Caco-2 (cell line): Measurements from ENCODE around the gene SAC3D1. TPM values are rescaled to one million over a fixed set of nuclear protein-coding genes. Genes with fewer than 3 reads are reported as not detected.

Experiments
- BruUV-seq: library from RNA; stranded (reverse); fragments of 400-500 nt; replicated peaks from 2 replicates; lab custom pipeline; 2021; lab: Mats Ljungman, UMichigan
- CTCF ChIA-PET: fragments of 300-600 bp; sonication (Branson Sonifier 250); formaldehyde crosslinking; loops from one replicate; lab custom pipeline; 2022; ENCODE audit warnings: antibody characterized with exemption; lab: Charles Lee
- POLR2A ChIA-PET: fragments of 300-600 bp; sonication (Branson Sonifier 250); formaldehyde crosslinking; loops from one replicate; lab custom pipeline; 2022; ENCODE audit warnings: antibody characterized with exemption; lab: Charles Lee
- DNase-seq, 2 experiments: peaks; one replicate each; pipeline versions ENCODE4 v3.0.0 to v3.0.0-alpha.2; 2020 to 2022
- H3K27me3 ChIP-seq: replicated peaks from 2 replicates; pipeline ENCODE4 v1.6.0; 2011; ENCODE audit warnings: low read length; ENCODE audit not compliant: control insufficient read depth, insufficient read depth
- H3K36me3 ChIP-seq: 2 replicates; pipeline ENCODE4 v1.5.1; 2011; ENCODE audit warnings: low read length; ENCODE audit not compliant: control insufficient read depth, insufficient read depth
- H3K4me1 ChIP-seq: fragments of 250-450 bp; sonication (Bioruptor Pico); 2 replicates; pipeline ENCODE4 v1.5.1; 2020; ENCODE audit warnings: mild to moderate bottlenecking
- H3K4me3 ChIP-seq: 2 replicates; pipeline ENCODE4 v1.5.1; 2011; ENCODE audit warnings: low read depth, mild to moderate bottlenecking, control low read depth, low read length
- H3K9me3 ChIP-seq: fragments of 250-450 bp; sonication (Bioruptor Pico); 2 replicates; pipeline ENCODE4 v1.5.1; 2020; ENCODE audit warnings: mild to moderate bottlenecking, moderate library complexity
- H3K27ac Mint-ChIP-seq: one replicate; pipeline ENCODE4 v1.8.0; 2022; ENCODE audit warnings: mixed read lengths; ENCODE audit not compliant: unreplicated experiment
- H3K27me3 Mint-ChIP-seq: one replicate; pipeline ENCODE4 v1.8.0; 2022; ENCODE audit warnings: mixed read lengths; ENCODE audit not compliant: insufficient read depth, unreplicated experiment
- H3K36me3 Mint-ChIP-seq: one replicate; pipeline ENCODE4 v1.8.0; 2022; ENCODE audit warnings: mild to moderate bottlenecking, mixed read lengths; ENCODE audit not compliant: insufficient read depth, unreplicated experiment
- H3K4me1 Mint-ChIP-seq: one replicate; pipeline ENCODE4 v1.8.0; 2022; ENCODE audit warnings: low read depth, mixed read lengths; ENCODE audit not compliant: unreplicated experiment
- H3K4me3 Mint-ChIP-seq: one replicate; pipeline ENCODE4 v1.8.0; 2022; ENCODE audit warnings: mild to moderate bottlenecking, moderate library complexity, mixed read lengths; ENCODE audit not compliant: unreplicated experiment
- H3K9me3 Mint-ChIP-seq: one replicate; pipeline ENCODE4 v1.8.0; 2022; ENCODE audit warnings: mixed read lengths; ENCODE audit not compliant: unreplicated experiment
- intact Hi-C: fragments of 100-400 bp; cut with micrococcal nuclease; formaldehyde crosslinking; loops from one replicate; pipeline ENCODE4 v1.10.0; 2022; ENCODE audit not compliant: unreplicated experiment
- total RNA-seq: library from RNA; stranded (reverse); gene quantifications from 2 replicates; pipeline ENCODE4 v1.2.3, GENCODE V29; 2022
- TF ChIP-seq, protein P1 (sequence below), 2 experiments: fragments of 200-600 bp in 1 of 2; IDR thresholded peaks; 1 replicate in 1 of 2; 2 replicates in 1 of 2; pipeline versions ENCODE4 v1.5.1 to v1.8.0; 2011 to 2022; ENCODE audit warnings: antibody characterized with exemption in 1 of 2, control low read depth in 1 of 2, inconsistent platforms in 1 of 2, low read depth in 1 of 2, low read length in 1 of 2, mild to moderate bottlenecking in 1 of 2, moderate library complexity in 1 of 2; ENCODE audit not compliant: insufficient read depth in 1 of 2, severe bottlenecking in 1 of 2, unreplicated experiment in 1 of 2

Gene SAC3D1
- total RNA-seq, 1 experiment from 2014 or later, result 21.2 TPM

DNA sequence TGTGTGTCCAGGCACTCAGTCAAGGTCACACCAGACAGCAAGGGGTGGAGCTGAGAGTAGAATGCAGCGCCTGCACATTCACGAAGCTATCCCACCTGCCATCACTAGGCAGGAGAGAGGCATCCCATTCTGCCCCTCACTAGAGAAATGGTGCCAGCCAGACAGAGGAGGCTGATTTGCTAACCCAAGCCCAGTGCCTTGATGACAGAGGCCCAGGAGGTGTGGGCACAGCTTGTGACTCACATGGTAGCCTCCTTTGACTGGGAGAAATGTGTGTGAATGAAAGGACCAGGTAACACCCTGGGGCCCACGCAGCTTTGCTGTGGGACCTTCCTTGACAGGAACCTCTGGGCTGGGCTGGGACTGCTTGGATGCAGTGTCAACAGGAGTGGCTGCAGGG lies 22.5 kb downstream of the SAC3D1 start:
- CTCF ChIA-PET, result interaction anchor here (0.6 to 1.6 kb wide), 2 partner anchors 219 to 800 kb away, joined by 3 to 6 read pairs; partner anchors contain the start of gene CDC42BPG
- no TSS peak for BruUV-seq
- H3K4me3 Mint-ChIP-seq, result no peak overlapping the region

DNA sequence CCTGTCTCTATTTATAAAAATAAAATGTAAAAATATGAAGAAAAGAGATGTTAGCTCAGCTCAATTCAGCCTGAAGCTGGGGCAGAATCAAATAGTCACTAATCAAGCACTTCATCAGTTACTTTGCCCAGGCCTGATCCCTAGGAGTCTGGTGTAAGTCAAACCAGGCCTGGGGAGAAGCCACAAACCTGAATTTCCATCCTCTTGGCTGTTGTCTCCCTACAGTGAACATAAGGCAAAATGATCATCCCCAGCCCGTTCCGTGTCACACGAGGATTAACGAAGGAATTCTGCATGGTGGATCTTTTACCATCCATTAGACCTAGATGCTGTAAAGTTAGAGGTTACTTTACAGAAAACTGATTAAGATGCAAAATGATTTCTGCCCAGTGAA lies 23.8 kb downstream of the SAC3D1 start:
- H3K27me3 Mint-ChIP-seq, result no peaks in the 10 kb centered on the region
- TF ChIP-seq, protein P1, sequence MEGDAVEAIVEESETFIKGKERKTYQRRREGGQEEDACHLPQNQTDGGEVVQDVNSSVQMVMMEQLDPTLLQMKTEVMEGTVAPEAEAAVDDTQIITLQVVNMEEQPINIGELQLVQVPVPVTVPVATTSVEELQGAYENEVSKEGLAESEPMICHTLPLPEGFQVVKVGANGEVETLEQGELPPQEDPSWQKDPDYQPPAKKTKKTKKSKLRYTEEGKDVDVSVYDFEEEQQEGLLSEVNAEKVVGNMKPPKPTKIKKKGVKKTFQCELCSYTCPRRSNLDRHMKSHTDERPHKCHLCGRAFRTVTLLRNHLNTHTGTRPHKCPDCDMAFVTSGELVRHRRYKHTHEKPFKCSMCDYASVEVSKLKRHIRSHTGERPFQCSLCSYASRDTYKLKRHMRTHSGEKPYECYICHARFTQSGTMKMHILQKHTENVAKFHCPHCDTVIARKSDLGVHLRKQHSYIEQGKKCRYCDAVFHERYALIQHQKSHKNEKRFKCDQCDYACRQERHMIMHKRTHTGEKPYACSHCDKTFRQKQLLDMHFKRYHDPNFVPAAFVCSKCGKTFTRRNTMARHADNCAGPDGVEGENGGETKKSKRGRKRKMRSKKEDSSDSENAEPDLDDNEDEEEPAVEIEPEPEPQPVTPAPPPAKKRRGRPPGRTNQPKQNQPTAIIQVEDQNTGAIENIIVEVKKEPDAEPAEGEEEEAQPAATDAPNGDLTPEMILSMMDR (IDR thresholded peaks at IDR 0.05; ENCODE audit: insufficient read depth in 1 of 2, low read depth in 1 of 2, low read length in 1 of 2, severe bottlenecking in 1 of 2, unreplicated experiment in 1 of 2), result no peak
- no peaks in the 10 kb centered on the region for H3K36me3 Mint-ChIP-seq
- H3K36me3 ChIP-seq, result no peaks in the 10 kb centered on the region
- no peak overlapping the region for H3K27ac Mint-ChIP-seq
- H3K4me3 Mint-ChIP-seq, result no peak overlapping the region
- no peaks in the 10 kb centered on the region for H3K4me1 Mint-ChIP-seq
- H3K4me1 ChIP-seq, result no peaks in the 10 kb centered on the region
- ChIA-PET CTCF (interaction anchor here (0.7 to 1.6 kb wide), 2 partner anchors 24 to 221 kb away, joined by 5 to 6 read pairs; partner anchors contain the start of gene CDC42BPG), POLR2A (no interaction called here)
- no peaks in the 10 kb centered on the region for H3K9me3 Mint-ChIP-seq
- intact Hi-C loops, result no loop called here
- H3K4me3 ChIP-seq, result no peak overlapping the region
- H3K9me3 ChIP-seq, result no peaks in the 10 kb centered on the region
- no peaks in the 10 kb centered on the region for H3K27me3 ChIP-seq
- BruUV-seq, result no TSS peak
- DNase-seq, result no peak

More for the DNA sequence above, 22.5 kb downstream of the SAC3D1 start:
- H3K4me1 Mint-ChIP-seq, result no peaks in the 10 kb centered on the region
- no peaks in the 10 kb centered on the region for H3K9me3 Mint-ChIP-seq
- no peaks in the 10 kb centered on the region for H3K36me3 Mint-ChIP-seq
- no peak for DNase-seq
- Histone ChIP-seq H3K4me1 (no peaks in the 10 kb centered on the region), H3K9me3 (no peaks in the 10 kb centered on the region), H3K36me3 (no peaks in the 10 kb centered on the region), H3K4me3 (no peak overlapping the region), H3K27me3 (no peaks in the 10 kb centered on the region)
- no peak overlapping the region for H3K27ac Mint-ChIP-seq
- TF ChIP-seq, protein P1 (IDR thresholded peaks at IDR 0.05; ENCODE audit: insufficient read depth in 1 of 2, low read depth in 1 of 2, low read length in 1 of 2, severe bottlenecking in 1 of 2, unreplicated experiment in 1 of 2), result no peak
- intact Hi-C loops, result no loop called here
- no peaks in the 10 kb centered on the region for H3K27me3 Mint-ChIP-seq
- POLR2A ChIA-PET, result no interaction called here

DNA sequence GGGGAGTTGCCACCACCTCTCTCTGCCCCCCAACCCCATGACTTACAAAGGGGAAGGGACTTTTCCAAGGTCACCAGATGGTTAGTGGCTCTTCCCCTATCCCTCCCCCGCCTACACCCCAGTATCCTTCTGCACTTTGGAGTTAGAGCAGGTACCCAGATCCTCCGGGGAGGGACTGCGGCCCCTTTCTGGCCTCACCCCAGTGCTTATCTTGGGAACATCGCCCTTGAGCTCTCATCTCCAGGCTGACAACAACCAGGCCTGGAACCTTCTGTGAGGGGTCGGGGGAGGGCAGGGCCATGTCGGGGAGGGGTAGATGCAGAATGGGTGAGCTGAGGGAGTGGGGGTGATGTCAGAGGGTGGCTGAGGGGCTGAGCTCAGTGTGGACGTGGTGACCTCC lies 24.8 kb downstream of the SAC3D1 start:
- no TSS peak for BruUV-seq
- H3K4me1 ChIP-seq, result no peaks in the 10 kb centered on the region
- CTCF ChIA-PET, result interaction anchor here (1.1 kb wide), 1 partner anchor 39 kb away, joined by 3 read pairs; the partner anchor contains the start of gene SNX15
- H3K27me3 ChIP-seq, result no peaks in the 10 kb centered on the region
- intact Hi-C loops, result no loop called here
- H3K27ac Mint-ChIP-seq, result no peak overlapping the region
- TF ChIP-seq, protein P1 (IDR thresholded peaks at IDR 0.05; ENCODE audit: insufficient read depth in 1 of 2, low read depth in 1 of 2, low read length in 1 of 2, severe bottlenecking in 1 of 2, unreplicated experiment in 1 of 2), result no peak
- H3K36me3 Mint-ChIP-seq, result no peaks in the 10 kb centered on the region
- DNase-seq, result no peak
- POLR2A ChIA-PET, result interaction anchor here (0.6 kb wide), 1 partner anchor 117 kb away, joined by 3 read pairs; no protein-coding TSS in a partner anchor
- H3K4me1 Mint-ChIP-seq, result no peaks in the 10 kb centered on the region
- no peaks in the 10 kb centered on the region for H3K9me3 ChIP-seq
- no peaks in the 10 kb centered on the region for H3K27me3 Mint-ChIP-seq
- no peaks in the 10 kb centered on the region for H3K36me3 ChIP-seq
- H3K4me3 ChIP-seq, result no peak overlapping the region
- no peak overlapping the region for H3K4me3 Mint-ChIP-seq
- H3K9me3 Mint-ChIP-seq, result no peaks in the 10 kb centered on the region
